ENCODE measurements around the gene RPUSD2. TPM values are rescaled to one million over a fixed set of nuclear protein-coding genes. Genes with fewer than 3 reads are reported as not detected.

The RPUSD2 gene
- polyA plus RNA-seq, 1 of the 3 experiments (the other 2 are of a cell fraction): 10.8 TPM

GRCh38 chr15:40603935-40604334 is 34.8 kb downstream of the RPUSD2 start:
- Histone ChIP-seq H3K79me2 (ENCODE audit: insufficient read depth) (peaks cover 61% of the 10 kb centered on the region), H3K4me3 (ENCODE audit: low read depth in 2 of 2, low read length in 1 of 2) (no peak overlapping the region), H3F3A (replicated peaks; ENCODE audit: insufficient read depth) (no peaks in the 10 kb centered on the region), H3K4me2 (no peak overlapping the region), H3K36me3 (replicated peaks in 1 of 2; ENCODE audit: control insufficient read depth in 1 of 2, insufficient read depth in 2 of 2, low read length in 1 of 2) (peaks cover 3 to 11% of the 10 kb centered on the region in 2 experiments), H3K27me3 (ENCODE audit: insufficient read depth) (no peaks in the 10 kb centered on the region), H3K9me2 (no peaks in the 10 kb centered on the region), H3K9me3 (no peaks in the 10 kb centered on the region), H2AFZ (ENCODE audit: low read depth) (0 out of 2 replicates have a peak overlapping the region, but pooled peaks have one; percentile 12), H3K27ac (ENCODE audit: low read depth in 2 of 2, low read length in 1 of 2) (no peak overlapping the region), H3K9ac (no peak overlapping the region), H4K20me1 (ENCODE audit: insufficient read depth) (no peaks in the 10 kb centered on the region), H3K4me1 (ENCODE audit: control insufficient read depth in 1 of 2, insufficient read depth in 2 of 2, low read depth in 1 of 2, low read length in 1 of 2) (no peaks in the 10 kb centered on the region)
- no peak for DNase-seq
- TF ChIP-seq JUND (IDR thresholded peaks at IDR 0.05) (no peak), REST (IDR thresholded peaks at IDR 0.05; ENCODE audit: low read depth, low read length) (no peak), USF2 (IDR thresholded peaks at IDR 0.05; ENCODE audit: borderline replicate concordance, low read depth, low read length) (no peak), PBX3 (IDR thresholded peaks at IDR 0.05) (no peak), EZH2phosphoT487 (IDR thresholded peaks at IDR 0.05; ENCODE audit: borderline replicate concordance, low read depth) (no peak), USF1 (IDR thresholded peaks at IDR 0.05; ENCODE audit: borderline replicate concordance, low read depth) (no peak), SMC3 (IDR thresholded peaks at IDR 0.05; ENCODE audit: low read depth, low read length) (no peak), TCF12 (IDR thresholded peaks at IDR 0.05) (no peak), RXRA (IDR thresholded peaks at IDR 0.05; ENCODE audit: borderline replicate concordance, low read depth) (no peak), MXI1 (IDR thresholded peaks at IDR 0.05; ENCODE audit: low read depth, low read length) (no peak), FOXJ3 (CRISPR knock-in tag; IDR thresholded peaks at IDR 0.05) (no peak), RAD21 (IDR thresholded peaks at IDR 0.05; ENCODE audit: low read length) (no peak), NRF1 (IDR thresholded peaks at IDR 0.05; ENCODE audit: low read depth, low read length) (no peak), CHD2 (IDR thresholded peaks at IDR 0.05; ENCODE audit: low read length, partially characterized antibody) (no peak), CTCF (IDR thresholded peaks at IDR 0.05) (no peak), RCOR1 (IDR thresholded peaks at IDR 0.05; ENCODE audit: low read length) (no peak), ZBTB33 (IDR thresholded peaks at IDR 0.05; ENCODE audit: borderline replicate concordance, low read depth) (no peak), TEAD4 (IDR thresholded peaks at IDR 0.05; ENCODE audit: borderline replicate concordance, insufficient read depth) (no peak), RFX5 (IDR thresholded peaks at IDR 0.05; ENCODE audit: low read length) (no peak), ELF1 (IDR thresholded peaks at IDR 0.05) (no peak)
- ChIA-PET CTCF (interaction anchor here (1.1 kb wide), 1 partner anchor 84 kb away, joined by 4 read pairs; no protein-coding TSS in a partner anchor), POLR2A (no interaction called here)

Measured in SK-N-SH (cell line).